WTC11 (cell line): ENCODE results near the gene TACO1. TPM values are rescaled to one million over a fixed set of nuclear protein-coding genes. Genes with fewer than 3 reads are reported as not detected.

Source experiments
- ATAC-seq: fragments of 200-7000 bp; cut with Tn5 transposase; 2 replicates; pipeline ENCODE4 v1.10.0; 2021; ENCODE audit warnings: mild to moderate bottlenecking, moderate library complexity
- CTCF ChIA-PET: fragments of 300-600 bp; sonication (Branson Sonifier 250); formaldehyde crosslinking; loops from one replicate; lab custom pipeline; 2021; ENCODE audit warnings: antibody characterized with exemption; lab: Charles Lee
- POLR2A ChIA-PET: fragments of 350-600 bp; sonication (Branson Sonifier 250); formaldehyde crosslinking; loops from one replicate; lab custom pipeline; 2021; ENCODE audit warnings: antibody characterized with exemption; lab: Charles Lee
- DNase-seq: peaks from one replicate; pipeline ENCODE4 v3.0.0; 2021; ENCODE audit warnings: low spot score
- H3K27ac Mint-ChIP-seq: 2 replicates; pipeline ENCODE4 v1.8.0; 2021; ENCODE audit warnings: mixed read lengths
- H3K27me3 Mint-ChIP-seq: 2 replicates; pipeline ENCODE4 v1.8.0; 2021; ENCODE audit warnings: low read depth, mild to moderate bottlenecking, moderate library complexity, mixed read lengths
- H3K36me3 Mint-ChIP-seq: 2 replicates; pipeline ENCODE4 v1.8.0; 2021; ENCODE audit warnings: mixed read lengths
- H3K4me1 Mint-ChIP-seq: 2 replicates; pipeline ENCODE4 v1.8.0; 2022; ENCODE audit warnings: mixed read lengths
- H3K4me3 Mint-ChIP-seq: 2 replicates; pipeline ENCODE4 v1.8.0; 2021; ENCODE audit warnings: mild to moderate bottlenecking, moderate library complexity, mixed read lengths
- H3K9me3 Mint-ChIP-seq: 2 replicates; pipeline ENCODE4 v1.8.0; 2021; ENCODE audit warnings: mixed read lengths
- ATF6 ChIP-seq: sonication (generic); formaldehyde crosslinking; IDR thresholded peaks from 2 replicates; pipeline ENCODE4 v1.8.1; 2023; ENCODE audit warnings: mild to moderate bottlenecking, missing genetic modification reagents
- CTCF ChIP-seq: fragments of 200-600 bp; IDR thresholded peaks from 2 replicates; pipeline ENCODE4 v1.8.0; 2022; ENCODE audit warnings: antibody characterized with exemption
- ERG ChIP-seq: fragments of 250-450 bp; sonication (Bioruptor Pico); IDR thresholded peaks from 2 replicates; pipeline ENCODE4 v1.8.0; 2021; ENCODE audit warnings: mild to moderate bottlenecking
- GABPB1 ChIP-seq: sonication (generic); formaldehyde crosslinking; IDR thresholded peaks from 2 replicates; pipeline ENCODE4 v1.8.1; 2023; ENCODE audit warnings: mild to moderate bottlenecking, missing genetic modification reagents
- JAZF1 ChIP-seq: fragments of 250-450 bp; sonication (Bioruptor Pico); IDR thresholded peaks from 2 replicates; pipeline ENCODE4 v1.9.0; 2021; ENCODE audit warnings: moderate library complexity, mild to moderate bottlenecking, inconsistent platforms
- NFE2L1 ChIP-seq: sonication (generic); formaldehyde crosslinking; IDR thresholded peaks from 2 replicates; pipeline ENCODE4 v1.8.1; 2023; ENCODE audit warnings: missing genetic modification reagents
- SP1 ChIP-seq: sonication (generic); formaldehyde crosslinking; conservative IDR thresholded peaks from 2 replicates; pipeline ENCODE4 v1.8.1; 2022; ENCODE audit warnings: missing genetic modification reagents
- TEAD4 ChIP-seq: sonication (generic); formaldehyde crosslinking; IDR thresholded peaks from 2 replicates; pipeline ENCODE4 v1.8.0; 2022; ENCODE audit warnings: mild to moderate bottlenecking, missing genetic modification reagents
- TP53 ChIP-seq: sonication (generic); formaldehyde crosslinking; IDR thresholded peaks from 2 replicates; pipeline ENCODE4 v1.8.1; 2023; ENCODE audit warnings: mild to moderate bottlenecking, missing genetic modification reagents
- ZBTB43 ChIP-seq: sonication (generic); formaldehyde crosslinking; IDR thresholded peaks from 2 replicates; pipeline ENCODE4 v1.8.1; 2023; ENCODE audit warnings: mild to moderate bottlenecking, missing genetic modification reagents
- ZMAT4 ChIP-seq: fragments of 250-450 bp; sonication (Bioruptor Pico); IDR thresholded peaks from 2 replicates; pipeline ENCODE4 v1.9.0; 2021; ENCODE audit warnings: mild to moderate bottlenecking
- ZNF317 ChIP-seq: sonication (generic); formaldehyde crosslinking; IDR thresholded peaks from 2 replicates; pipeline ENCODE4 v1.8.1; 2023; ENCODE audit warnings: low read depth, mild to moderate bottlenecking, moderate library complexity, missing genetic modification reagents, borderline replicate concordance
- ZNF532 ChIP-seq: fragments of 250-450 bp; sonication (Bioruptor Pico); IDR thresholded peaks from 2 replicates; pipeline ENCODE4 v1.9.0; 2021; ENCODE audit warnings: mild to moderate bottlenecking, borderline replicate concordance
- total RNA-seq: library from RNA; stranded (reverse); gene quantifications from 3 replicates; pipeline ENCODE4 v1.2.3, GENCODE V29; 2021
- TF ChIP-seq, protein P1 (sequence below): fragments of 250-450 bp; sonication (Bioruptor Pico); IDR thresholded peaks from 2 replicates; pipeline ENCODE4 v2.1.2; 2022; ENCODE audit warnings: mild to moderate bottlenecking, moderate library complexity
- TF ChIP-seq, protein P2 (sequence below): sonication (generic); formaldehyde crosslinking; IDR thresholded peaks from 2 replicates; pipeline ENCODE4 v1.8.0; 2023; ENCODE audit warnings: mild to moderate bottlenecking, missing genetic modification reagents

The TACO1 gene
- total RNA-seq, 1 experiment from 2014 or later, result 26.9 TPM

GRCh38 chr17:63624531-63624880, 23.8 kb downstream of the TACO1 start:
- ChIA-PET CTCF (interaction anchor here (1.0 to 1.3 kb wide), 3 partner anchors 12 to 188 kb away, joined by 3 to 4 read pairs (median 3); no protein-coding TSS in a partner anchor), POLR2A (no interaction called here)
- TF ChIP-seq, protein P1, sequence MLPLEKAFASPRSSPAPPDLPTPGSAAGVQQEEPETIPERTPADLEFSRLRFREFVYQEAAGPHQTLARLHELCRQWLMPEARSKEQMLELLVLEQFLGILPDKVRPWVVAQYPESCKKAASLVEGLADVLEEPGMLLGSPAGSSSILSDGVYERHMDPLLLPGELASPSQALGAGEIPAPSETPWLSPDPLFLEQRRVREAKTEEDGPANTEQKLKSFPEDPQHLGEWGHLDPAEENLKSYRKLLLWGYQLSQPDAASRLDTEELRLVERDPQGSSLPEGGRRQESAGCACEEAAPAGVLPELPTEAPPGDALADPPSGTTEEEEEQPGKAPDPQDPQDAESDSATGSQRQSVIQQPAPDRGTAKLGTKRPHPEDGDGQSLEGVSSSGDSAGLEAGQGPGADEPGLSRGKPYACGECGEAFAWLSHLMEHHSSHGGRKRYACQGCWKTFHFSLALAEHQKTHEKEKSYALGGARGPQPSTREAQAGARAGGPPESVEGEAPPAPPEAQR (CRISPR knock-in tag), result no peak
- no peak for TF ChIP-seq ZBTB43 (CRISPR knock-in tag)
- no peak for TF ChIP-seq NFE2L1
- TF ChIP-seq SP1 (CRISPR knock-in tag), result no peak
- Mint-ChIP-seq H3K4me1 (peaks cover 29% of the 10 kb centered on the region), H3K27ac (no peak overlapping the region), H3K27me3 (no peaks in the 10 kb centered on the region), H3K9me3 (no peaks in the 10 kb centered on the region), H3K4me3 (peak overlapping the region; percentile 98; the same call in 1 of the 2 replicates), H3K36me3 (no peaks in the 10 kb centered on the region)
- no peak for ATAC-seq
- DNase-seq, result no peak

GRCh38 chr17:63626551-63627180, 26.0 kb downstream of the TACO1 start:
- H3K4me3 Mint-ChIP-seq, result no peak overlapping the region
- POLR2A ChIA-PET, result no interaction called here
- DNase-seq, result no peak
- H3K36me3 Mint-ChIP-seq, result no peaks in the 10 kb centered on the region
- CTCF ChIA-PET, result interaction anchor here (0.7 to 2.7 kb wide), 5 partner anchors 14 to 201 kb away, joined by 3 to 7 read pairs (median 3); no protein-coding TSS in a partner anchor
- TF ChIP-seq TP53, result no peak
- no peak for TF ChIP-seq GABPB1 (CRISPR knock-in tag)
- TF ChIP-seq, protein P2, sequence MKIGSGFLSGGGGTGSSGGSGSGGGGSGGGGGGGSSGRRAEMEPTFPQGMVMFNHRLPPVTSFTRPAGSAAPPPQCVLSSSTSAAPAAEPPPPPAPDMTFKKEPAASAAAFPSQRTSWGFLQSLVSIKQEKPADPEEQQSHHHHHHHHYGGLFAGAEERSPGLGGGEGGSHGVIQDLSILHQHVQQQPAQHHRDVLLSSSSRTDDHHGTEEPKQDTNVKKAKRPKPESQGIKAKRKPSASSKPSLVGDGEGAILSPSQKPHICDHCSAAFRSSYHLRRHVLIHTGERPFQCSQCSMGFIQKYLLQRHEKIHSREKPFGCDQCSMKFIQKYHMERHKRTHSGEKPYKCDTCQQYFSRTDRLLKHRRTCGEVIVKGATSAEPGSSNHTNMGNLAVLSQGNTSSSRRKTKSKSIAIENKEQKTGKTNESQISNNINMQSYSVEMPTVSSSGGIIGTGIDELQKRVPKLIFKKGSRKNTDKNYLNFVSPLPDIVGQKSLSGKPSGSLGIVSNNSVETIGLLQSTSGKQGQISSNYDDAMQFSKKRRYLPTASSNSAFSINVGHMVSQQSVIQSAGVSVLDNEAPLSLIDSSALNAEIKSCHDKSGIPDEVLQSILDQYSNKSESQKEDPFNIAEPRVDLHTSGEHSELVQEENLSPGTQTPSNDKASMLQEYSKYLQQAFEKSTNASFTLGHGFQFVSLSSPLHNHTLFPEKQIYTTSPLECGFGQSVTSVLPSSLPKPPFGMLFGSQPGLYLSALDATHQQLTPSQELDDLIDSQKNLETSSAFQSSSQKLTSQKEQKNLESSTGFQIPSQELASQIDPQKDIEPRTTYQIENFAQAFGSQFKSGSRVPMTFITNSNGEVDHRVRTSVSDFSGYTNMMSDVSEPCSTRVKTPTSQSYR (CRISPR knock-in tag), result no peak
- no peaks in the 10 kb centered on the region for H3K9me3 Mint-ChIP-seq
- 0 out of 2 replicates have a peak overlapping the region, but pooled peaks have one; percentile 30 for H3K27ac Mint-ChIP-seq
- H3K27me3 Mint-ChIP-seq, result no peaks in the 10 kb centered on the region
- no peak for ATAC-seq
- peaks cover 33% of the 10 kb centered on the region for H3K4me1 Mint-ChIP-seq

DNA sequence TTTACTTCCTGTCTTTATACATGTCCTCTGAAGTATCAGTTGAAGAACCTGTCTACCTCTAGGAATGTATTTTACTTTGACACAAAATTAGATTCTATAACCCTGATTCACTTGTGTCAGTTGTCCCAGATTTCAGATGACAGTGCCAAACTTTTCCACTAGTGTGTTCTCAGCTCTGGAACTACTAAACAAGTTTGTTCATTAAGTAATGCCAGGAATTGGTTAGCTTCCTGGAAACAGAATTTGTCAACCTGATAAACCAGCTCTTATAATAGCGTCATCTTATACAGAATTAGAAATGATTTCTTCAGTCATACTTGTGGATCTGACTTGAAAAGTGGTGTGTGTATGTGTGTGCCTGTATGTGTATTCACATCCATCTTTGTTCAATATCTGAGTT, 28.9 kb downstream of the TACO1 start:
- CTCF ChIA-PET, result interaction anchor here (0.6 kb wide), 1 partner anchor 57 kb away, joined by 3 read pairs; no protein-coding TSS in a partner anchor
- POLR2A ChIA-PET, result no interaction called here
- H3K27ac Mint-ChIP-seq, result no peak overlapping the region
- no peak for TF ChIP-seq ZNF532
- no peak for TF ChIP-seq JAZF1 (CRISPR knock-in tag)
- no peak for TF ChIP-seq ERG
- no peak for TF ChIP-seq CTCF
- TF ChIP-seq ZNF317 (CRISPR knock-in tag), result no peak
- no peak for TF ChIP-seq ATF6
- no peak for TF ChIP-seq ZMAT4
- no peak for TF ChIP-seq SP1 (CRISPR knock-in tag)
- no peak for TF ChIP-seq TEAD4 (CRISPR knock-in tag)

More for the DNA sequence above, 28.9 kb downstream of the TACO1 start:
- DNase-seq (no peak), ATAC-seq (no peak)
- H3K36me3 Mint-ChIP-seq, result no peaks in the 10 kb centered on the region
- H3K4me1 Mint-ChIP-seq, result peaks cover 52% of the 10 kb centered on the region
- no peaks in the 10 kb centered on the region for H3K27me3 Mint-ChIP-seq
- no peak overlapping the region for H3K4me3 Mint-ChIP-seq
- no peaks in the 10 kb centered on the region for H3K9me3 Mint-ChIP-seq
